ENCODE results near the gene TMEFF2.

DNA sequence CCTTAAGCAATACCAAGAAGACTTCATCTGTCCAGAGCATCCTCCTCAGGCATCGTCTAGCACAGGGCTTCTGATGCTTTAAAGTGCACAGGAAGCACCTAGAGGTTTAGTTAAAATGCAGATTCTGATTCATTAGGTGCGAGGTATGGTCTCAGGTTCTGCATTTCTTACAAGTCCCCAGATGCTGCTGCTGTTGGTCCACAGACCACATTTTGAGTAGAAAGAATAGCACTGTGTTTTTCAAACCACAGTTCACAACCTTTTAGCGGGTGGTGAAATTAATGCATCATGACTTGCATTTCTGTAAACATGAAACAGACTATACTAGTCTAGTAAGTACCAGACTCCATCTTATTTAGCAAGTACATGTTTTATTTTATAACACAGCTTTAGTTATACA, 134.6 kb downstream of the TMEFF2 start:
- TF ChIP-seq, protein P1, sequence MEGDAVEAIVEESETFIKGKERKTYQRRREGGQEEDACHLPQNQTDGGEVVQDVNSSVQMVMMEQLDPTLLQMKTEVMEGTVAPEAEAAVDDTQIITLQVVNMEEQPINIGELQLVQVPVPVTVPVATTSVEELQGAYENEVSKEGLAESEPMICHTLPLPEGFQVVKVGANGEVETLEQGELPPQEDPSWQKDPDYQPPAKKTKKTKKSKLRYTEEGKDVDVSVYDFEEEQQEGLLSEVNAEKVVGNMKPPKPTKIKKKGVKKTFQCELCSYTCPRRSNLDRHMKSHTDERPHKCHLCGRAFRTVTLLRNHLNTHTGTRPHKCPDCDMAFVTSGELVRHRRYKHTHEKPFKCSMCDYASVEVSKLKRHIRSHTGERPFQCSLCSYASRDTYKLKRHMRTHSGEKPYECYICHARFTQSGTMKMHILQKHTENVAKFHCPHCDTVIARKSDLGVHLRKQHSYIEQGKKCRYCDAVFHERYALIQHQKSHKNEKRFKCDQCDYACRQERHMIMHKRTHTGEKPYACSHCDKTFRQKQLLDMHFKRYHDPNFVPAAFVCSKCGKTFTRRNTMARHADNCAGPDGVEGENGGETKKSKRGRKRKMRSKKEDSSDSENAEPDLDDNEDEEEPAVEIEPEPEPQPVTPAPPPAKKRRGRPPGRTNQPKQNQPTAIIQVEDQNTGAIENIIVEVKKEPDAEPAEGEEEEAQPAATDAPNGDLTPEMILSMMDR (IDR thresholded peaks at IDR 0.05) = no peak
- no peak for TF ChIP-seq POLR2A (IDR thresholded peaks at IDR 0.05)
